HUES48 (cell line): ENCODE results near the gene LRRTM4.

Source experiments
- H3K27ac ChIP-seq: one replicate; pipeline ENCODE4 v1.7.0; 2013; ENCODE audit warnings: low read depth, low read length, inconsistent platforms
- H3K27me3 ChIP-seq: 2 replicates; pipeline ENCODE4 v1.6.1; 2013; ENCODE audit warnings: mild to moderate bottlenecking, low read length; ENCODE audit not compliant: control insufficient read depth, insufficient read depth
- H3K36me3 ChIP-seq: 2 replicates; pipeline ENCODE4 v1.6.1; 2013; ENCODE audit warnings: low read length; ENCODE audit not compliant: control insufficient read depth, insufficient read depth
- H3K4me1 ChIP-seq: 2 replicates; pipeline ENCODE4 v1.6.1; 2013; ENCODE audit warnings: mild to moderate bottlenecking, low read length; ENCODE audit not compliant: control insufficient read depth, insufficient read depth
- H3K4me3 ChIP-seq: 2 replicates; pipeline ENCODE4 v1.5.1; 2013; ENCODE audit warnings: mild to moderate bottlenecking, low read depth, low read length
- H3K9ac ChIP-seq: 2 replicates; pipeline ENCODE4 v1.6.1; 2013; ENCODE audit warnings: mild to moderate bottlenecking, low read depth, low read length, moderate library complexity
- H3K9me3 ChIP-seq: 2 replicates; pipeline ENCODE4 v1.6.1; 2013; ENCODE audit warnings: low read length; ENCODE audit not compliant: control insufficient read depth, insufficient read depth

LRRTM4 gene

DNA sequence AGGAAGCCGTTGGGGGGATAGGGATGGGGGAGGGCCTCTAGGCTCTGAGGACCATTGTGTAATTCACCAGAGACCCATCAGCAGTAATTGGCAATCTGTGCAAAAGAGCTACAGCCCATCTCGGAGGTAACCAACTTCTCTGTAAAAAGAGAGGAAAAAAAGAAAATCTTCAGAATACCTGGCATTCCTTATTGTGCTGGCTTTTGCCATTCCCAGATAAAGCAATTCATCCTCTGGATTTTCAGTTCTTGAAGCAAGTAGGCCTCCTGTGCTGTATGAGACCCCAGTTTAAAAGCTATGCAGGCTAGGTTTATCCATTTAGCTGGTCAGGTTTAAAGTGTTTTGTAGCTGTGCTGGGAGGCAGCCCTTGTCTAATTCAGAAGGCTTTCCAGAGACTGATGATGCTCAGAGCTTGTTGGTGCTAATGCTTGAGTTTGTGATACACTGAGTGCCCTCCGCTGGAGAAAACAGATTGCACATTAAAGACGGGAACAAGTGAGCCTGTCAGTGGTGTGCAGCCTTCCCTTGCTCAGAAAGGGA lies at the start of gene LRRTM4:
Gene LRRTM4 (minus strand): TSS at position 446 of the 540 bp plus-strand sequence.
- no peaks in the 10 kb centered on the region for H3K36me3 ChIP-seq
- H3K27ac ChIP-seq = peak within 1 kb of the TSS; percentile 96
- peak within 1 kb of the TSS; percentile 83 for H3K9ac ChIP-seq

DNA sequence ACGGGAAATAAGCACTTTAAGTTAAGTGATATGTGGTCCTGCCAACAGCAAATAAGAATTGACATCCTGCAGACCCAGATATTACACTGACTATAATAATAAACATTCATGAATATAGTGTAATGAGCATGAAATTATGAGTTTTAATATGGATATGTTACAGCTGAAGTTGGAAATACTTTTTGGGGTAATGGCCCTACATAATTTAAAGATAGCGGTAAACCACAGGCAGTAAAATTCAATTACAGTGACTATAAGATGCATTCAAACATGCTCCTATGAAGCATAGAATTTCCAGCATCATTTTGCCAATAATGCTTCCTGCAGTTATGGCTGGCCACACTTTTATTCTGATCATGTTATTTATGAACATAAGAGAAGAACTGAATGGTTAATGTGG lies 49.4 kb upstream of the LRRTM4 start:
- Histone ChIP-seq H3K4me1 (no peaks in the 10 kb centered on the region), H3K9me3 (no peaks in the 10 kb centered on the region), H3K27ac (no peak overlapping the region), H3K36me3 (no peaks in the 10 kb centered on the region), H3K9ac (no peak overlapping the region), H3K4me3 (no peak overlapping the region), H3K27me3 (no peaks in the 10 kb centered on the region)

More for the DNA sequence above, at the start of gene LRRTM4:
- Histone ChIP-seq H3K27me3 (no peaks in the 10 kb centered on the region), H3K4me1 (peaks cover 66% of the 10 kb centered on the region), H3K9me3 (no peaks in the 10 kb centered on the region), H3K4me3 (peak within 1 kb of the TSS; percentile 59)

DNA sequence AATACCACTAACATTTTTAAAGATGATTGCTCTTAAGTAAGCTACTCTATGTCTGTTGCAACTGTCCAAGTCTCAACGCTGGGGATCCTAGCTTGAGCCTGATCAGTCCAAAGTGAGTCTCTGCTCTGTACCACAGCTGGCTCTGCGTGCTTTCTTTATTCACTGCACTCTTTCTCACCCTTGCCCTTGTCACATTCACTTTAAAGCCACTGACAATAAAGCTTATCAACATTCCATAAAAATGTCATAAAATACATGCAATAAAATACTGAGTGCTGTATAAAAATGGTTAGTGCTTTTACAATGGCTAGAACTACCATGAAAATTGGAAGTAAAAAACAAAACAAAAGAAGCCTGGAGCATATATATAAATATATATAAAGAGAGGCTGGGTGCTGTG lies 45.5 kb upstream of the LRRTM4 start:
- Histone ChIP-seq H3K4me1 (peaks cover 6% of the 10 kb centered on the region), H3K9ac (no peak overlapping the region), H3K9me3 (no peaks in the 10 kb centered on the region)

DNA sequence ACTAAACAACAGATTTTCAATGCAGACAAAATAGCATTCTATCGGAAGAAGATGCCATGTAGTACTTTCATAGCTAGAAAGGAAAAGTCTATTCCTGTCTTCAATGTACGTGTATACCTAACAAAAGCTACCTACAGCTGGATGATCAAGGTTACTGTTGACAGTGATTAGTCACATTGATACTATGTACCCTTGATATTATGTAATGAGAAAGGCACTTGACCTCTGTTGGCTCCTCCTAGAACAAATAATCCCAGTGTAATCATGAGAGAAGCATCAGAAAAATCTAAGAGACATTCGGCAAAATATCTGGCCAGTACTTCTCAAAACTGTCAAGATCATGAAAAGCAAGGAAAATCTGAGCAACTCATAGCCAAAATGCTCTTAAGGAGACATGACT lies 44.4 kb upstream of the LRRTM4 start:
- Histone ChIP-seq H3K27me3 (no peaks in the 10 kb centered on the region), H3K9ac (no peak overlapping the region), H3K4me3 (no peak overlapping the region), H3K4me1 (peaks cover 6% of the 10 kb centered on the region), H3K27ac (no peak overlapping the region), H3K9me3 (no peaks in the 10 kb centered on the region), H3K36me3 (no peaks in the 10 kb centered on the region)

More for the DNA sequence above, 45.5 kb upstream of the LRRTM4 start:
- no peaks in the 10 kb centered on the region for H3K36me3 ChIP-seq
- H3K27ac ChIP-seq = no peak overlapping the region
- no peak overlapping the region for H3K4me3 ChIP-seq
- no peaks in the 10 kb centered on the region for H3K27me3 ChIP-seq

DNA sequence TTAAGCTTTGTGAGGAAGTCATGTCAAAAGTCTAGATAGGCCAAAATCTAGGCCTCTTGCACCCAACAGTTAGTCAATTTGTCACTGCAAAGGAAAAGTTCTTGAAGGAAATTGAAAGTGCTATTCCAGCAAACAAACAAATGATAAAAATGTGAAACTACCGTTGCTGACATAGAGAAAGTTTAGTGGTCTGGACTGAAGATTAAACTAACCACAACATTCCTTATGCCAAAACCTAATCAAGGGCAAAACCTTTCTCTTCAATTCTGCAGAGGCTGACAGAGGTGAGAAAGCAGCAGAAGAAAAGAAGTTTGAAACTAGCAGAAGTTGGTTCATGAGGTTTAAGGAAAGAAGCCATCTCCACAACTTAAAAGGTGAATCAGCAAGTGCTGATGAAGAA lies 44.0 kb upstream of the LRRTM4 start:
- H3K27ac ChIP-seq = no peak overlapping the region
- H3K9ac ChIP-seq = no peak overlapping the region
- peaks cover 6% of the 10 kb centered on the region for H3K4me1 ChIP-seq
- no peaks in the 10 kb centered on the region for H3K36me3 ChIP-seq
- H3K9me3 ChIP-seq = no peaks in the 10 kb centered on the region
- no peak overlapping the region for H3K4me3 ChIP-seq
- H3K27me3 ChIP-seq = no peaks in the 10 kb centered on the region

DNA sequence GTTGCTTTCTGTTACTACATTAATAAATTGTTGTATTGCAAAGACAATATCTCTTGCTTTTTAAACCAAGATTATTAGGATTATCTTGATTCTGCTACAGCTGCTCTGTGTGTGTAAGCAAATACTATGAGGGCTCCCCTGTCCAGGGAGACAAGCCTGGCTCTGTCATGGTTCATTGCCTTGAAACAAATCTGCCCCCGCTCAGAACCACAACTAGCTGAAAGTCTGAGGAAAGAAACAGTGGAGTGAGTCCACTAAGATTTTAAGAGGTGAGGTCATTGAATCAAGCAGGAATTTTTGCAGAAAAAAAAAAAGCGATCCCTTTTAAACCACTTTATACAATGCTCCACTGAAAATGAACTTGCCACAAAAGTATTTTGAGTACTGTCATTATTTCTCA lies 30.8 kb upstream of the LRRTM4 start:
- H3K27me3 ChIP-seq = no peaks in the 10 kb centered on the region
- no peaks in the 10 kb centered on the region for H3K4me1 ChIP-seq
- H3K36me3 ChIP-seq = no peaks in the 10 kb centered on the region
- no peaks in the 10 kb centered on the region for H3K9me3 ChIP-seq
- no peak overlapping the region for H3K9ac ChIP-seq
- H3K27ac ChIP-seq = no peak overlapping the region
- H3K4me3 ChIP-seq = no peak overlapping the region

DNA sequence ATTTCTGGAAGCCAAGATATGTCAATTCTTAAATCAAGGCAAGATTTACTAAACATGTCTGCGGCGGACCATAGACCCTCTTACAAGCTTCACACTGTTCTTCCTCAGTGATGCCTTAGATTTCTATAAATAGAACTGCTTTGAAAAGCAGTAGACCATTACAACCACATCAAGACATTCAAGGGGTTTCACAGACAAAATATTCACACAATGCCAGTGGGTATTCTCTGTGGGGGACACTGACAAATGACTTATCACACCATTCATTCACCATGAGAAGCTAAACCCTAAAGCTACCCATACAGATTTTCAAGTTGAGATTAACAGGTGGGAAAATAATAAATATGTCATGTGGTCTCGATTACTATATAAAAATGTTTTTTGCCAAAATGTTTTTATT lies 15.9 kb upstream of the LRRTM4 start:
- H3K4me1 ChIP-seq = no peaks in the 10 kb centered on the region
- no peak overlapping the region for H3K4me3 ChIP-seq
- H3K27ac ChIP-seq = no peak overlapping the region
- no peaks in the 10 kb centered on the region for H3K36me3 ChIP-seq
- no peak overlapping the region for H3K9ac ChIP-seq
- no peaks in the 10 kb centered on the region for H3K27me3 ChIP-seq
- no peaks in the 10 kb centered on the region for H3K9me3 ChIP-seq

DNA sequence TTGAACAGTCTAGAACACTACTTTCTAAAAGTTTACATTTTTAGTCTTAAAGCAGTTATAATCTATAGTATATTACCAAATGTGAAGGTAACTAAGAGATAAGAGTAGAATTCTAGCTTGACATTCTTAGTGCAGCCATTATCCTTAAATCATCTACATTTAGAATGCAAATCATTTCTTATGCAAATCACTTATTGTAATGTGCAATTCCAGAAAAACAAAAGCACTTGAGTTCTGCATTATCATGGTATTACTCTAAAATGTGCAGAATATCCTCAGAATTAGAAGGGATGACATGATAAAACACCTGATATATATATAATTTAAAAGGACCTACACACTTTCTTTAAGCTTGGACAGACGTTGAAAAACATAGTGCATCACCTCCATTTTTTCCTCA lies 712 bp upstream of the LRRTM4 start:
- no peaks in the 10 kb centered on the region for H3K27me3 ChIP-seq
- peak overlapping the region; percentile 46 for H3K4me3 ChIP-seq

DNA sequence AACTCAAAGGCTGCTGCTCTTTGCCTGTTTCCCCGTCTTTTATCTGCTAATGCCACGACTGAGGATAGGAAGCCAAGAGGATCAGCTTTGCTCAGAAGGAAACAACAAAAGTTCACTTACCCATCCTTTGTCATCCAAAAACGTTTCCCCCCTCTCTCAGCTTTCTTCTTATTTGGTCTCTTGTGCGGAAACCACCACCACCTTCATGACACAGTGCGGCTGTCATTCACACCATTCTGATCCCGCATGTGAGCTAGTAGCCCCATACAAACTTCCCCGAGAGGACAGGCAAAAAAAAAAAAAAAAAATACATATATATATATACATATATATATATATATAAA lies 656 bp downstream of the LRRTM4 start:
- H3K4me3 ChIP-seq = peak overlapping the region; percentile 59
- H3K27me3 ChIP-seq = no peaks in the 10 kb centered on the region
- peak overlapping the region; percentile 96 for H3K27ac ChIP-seq
- peak overlapping the region; percentile 83 for H3K9ac ChIP-seq
- H3K4me1 ChIP-seq = peaks cover 66% of the 10 kb centered on the region
- H3K36me3 ChIP-seq = no peaks in the 10 kb centered on the region
- H3K9me3 ChIP-seq = no peaks in the 10 kb centered on the region

More for the DNA sequence above, 712 bp upstream of the LRRTM4 start:
- peak overlapping the region; percentile 96 for H3K27ac ChIP-seq
- peak overlapping the region; percentile 57; the same call in 1 of the 2 replicates for H3K9ac ChIP-seq
- H3K4me1 ChIP-seq = peaks cover 64% of the 10 kb centered on the region
- H3K9me3 ChIP-seq = no peaks in the 10 kb centered on the region
- no peaks in the 10 kb centered on the region for H3K36me3 ChIP-seq

DNA sequence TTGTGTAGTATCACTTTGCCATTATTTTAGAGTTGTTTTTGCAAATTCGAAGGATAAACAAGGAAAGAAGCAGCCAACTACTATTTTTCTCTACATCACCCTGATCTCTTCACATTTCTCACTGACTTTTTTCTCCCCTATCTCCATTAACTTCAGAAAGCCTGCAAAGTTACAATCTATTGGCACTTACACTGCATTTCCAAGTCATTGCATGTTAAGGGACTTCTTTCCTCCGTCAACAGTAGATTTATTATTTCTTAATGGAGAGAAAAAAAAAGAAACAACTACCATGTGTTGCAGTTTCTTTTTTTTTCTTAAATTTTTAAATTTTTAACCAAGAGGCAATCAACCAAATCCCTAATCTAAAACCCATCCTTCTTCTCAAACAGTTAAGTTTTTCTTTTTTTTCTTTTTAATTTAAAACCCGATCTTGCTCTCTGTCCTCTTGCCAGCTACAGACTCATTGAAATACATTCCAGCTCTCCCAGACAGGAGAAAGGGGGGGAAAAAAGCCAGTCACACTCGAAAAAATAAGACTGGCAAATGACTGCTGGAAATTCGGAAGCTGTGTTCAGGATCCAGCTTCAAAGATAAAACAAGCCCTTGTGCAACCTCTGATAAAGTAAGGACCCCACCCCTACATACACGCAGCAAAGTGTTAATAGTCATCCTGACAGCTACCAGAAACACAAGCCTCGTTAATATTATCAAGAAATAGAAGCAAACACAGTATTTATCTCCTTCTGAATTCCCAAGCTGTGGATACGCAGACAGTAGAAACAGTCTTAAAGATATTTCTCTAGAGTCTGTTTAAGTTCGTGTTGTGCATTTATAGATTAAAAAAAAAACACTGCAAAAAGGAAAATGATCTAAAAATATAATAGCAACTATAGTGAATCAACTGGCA lies 1.3 kb downstream of the LRRTM4 start:
- Histone ChIP-seq H3K4me3 (peak overlapping the region; percentile 59), H3K36me3 (no peaks in the 10 kb centered on the region), H3K4me1 (peaks cover 66% of the 10 kb centered on the region), H3K9ac (peak overlapping the region; percentile 83), H3K27me3 (no peaks in the 10 kb centered on the region), H3K27ac (peak overlapping the region; percentile 96), H3K9me3 (no peaks in the 10 kb centered on the region)

DNA sequence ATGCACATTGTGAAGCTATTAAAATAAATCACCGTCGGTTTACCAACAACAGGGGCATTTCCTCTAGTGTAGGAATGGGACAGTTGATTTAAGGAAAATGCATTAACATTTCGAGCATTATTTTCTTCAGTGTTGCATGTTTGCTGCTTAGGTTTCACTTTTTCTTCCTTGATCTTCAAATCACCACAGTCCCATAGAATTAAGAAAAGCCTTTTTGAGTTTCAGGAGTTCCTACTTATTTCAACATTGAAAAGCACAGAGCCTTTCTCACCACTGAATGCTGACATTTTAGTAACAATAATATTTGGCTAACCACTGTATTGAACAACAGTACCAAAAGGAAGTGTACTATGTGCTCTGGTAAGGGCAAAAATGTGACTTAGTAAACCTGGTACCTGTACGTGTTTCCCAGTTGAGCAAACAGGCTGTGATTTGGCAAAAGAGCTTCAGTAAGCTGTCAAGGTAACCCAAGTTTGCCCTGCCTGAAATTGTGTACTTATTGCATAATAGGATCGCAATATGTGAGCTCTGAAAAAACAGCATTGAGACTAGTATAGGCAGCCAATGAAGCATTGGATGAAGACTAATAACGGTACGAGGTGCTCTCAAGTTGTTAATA lies 2.2 kb downstream of the LRRTM4 start:
- Histone ChIP-seq H3K27me3 (no peaks in the 10 kb centered on the region), H3K36me3 (no peaks in the 10 kb centered on the region), H3K9me3 (no peaks in the 10 kb centered on the region), H3K27ac (peak overlapping the region; percentile 96), H3K4me3 (peak overlapping the region; percentile 59), H3K4me1 (peaks cover 66% of the 10 kb centered on the region), H3K9ac (peak overlapping the region; percentile 83)
